HEK293T (cell line): Measurements from ENCODE around the gene SLC22A5.

Experiments used
- BHLHE40 ChIP-seq: fragments of 450-650 bp; IDR thresholded peaks from 2 replicates; pipeline ENCODE4 v1.6.1; 2016; ENCODE audit warnings: mild to moderate bottlenecking, moderate library complexity, borderline replicate concordance
- ELF4 ChIP-seq: fragments of 450-650 bp; IDR thresholded peaks from 2 replicates; pipeline ENCODE4 v1.6.1; 2017; ENCODE audit warnings: antibody characterized with exemption
- FOXK2 ChIP-seq: fragments of 450-650 bp; IDR thresholded peaks from 2 replicates; pipeline ENCODE4 v1.6.1; 2016; ENCODE audit warnings: mild to moderate bottlenecking
- PKNOX1 ChIP-seq: fragments of 450-650 bp; IDR thresholded peaks from 2 replicates; pipeline ENCODE4 v1.6.1; 2016
- SP1 ChIP-seq: fragments of 450-650 bp; IDR thresholded peaks from 2 replicates; pipeline ENCODE4 v1.6.1; 2017
- SUZ12 ChIP-seq: fragments of 450-650 bp; IDR thresholded peaks from 2 replicates; pipeline ENCODE4 v1.6.1; 2016; ENCODE audit warnings: mild to moderate bottlenecking
- ZNF384 ChIP-seq: fragments of 450-650 bp; IDR thresholded peaks from 2 replicates; pipeline ENCODE4 v1.6.1; 2016

DNA sequence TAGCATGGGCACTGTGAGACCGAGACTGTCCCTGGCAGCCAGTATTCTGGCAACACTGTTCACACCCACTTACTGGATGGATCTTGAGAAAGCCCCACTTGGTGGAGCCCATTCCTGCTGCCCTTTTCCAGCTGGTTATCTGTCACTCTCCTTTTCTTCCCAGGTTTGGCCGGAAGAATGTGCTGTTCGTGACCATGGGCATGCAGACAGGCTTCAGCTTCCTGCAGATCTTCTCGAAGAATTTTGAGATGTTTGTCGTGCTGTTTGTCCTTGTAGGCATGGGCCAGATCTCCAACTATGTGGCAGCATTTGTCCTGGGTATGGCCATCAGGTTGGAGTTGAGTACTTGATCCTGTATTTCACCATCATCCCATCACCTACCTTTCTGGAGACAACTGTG is 14.5 kb downstream of the SLC22A5 start:
- TF ChIP-seq SP1 = no peak
- no peak for TF ChIP-seq PKNOX1
- TF ChIP-seq SUZ12 = no peak
- no peak for TF ChIP-seq ZNF384
- TF ChIP-seq ELF4 = no peak
- no peak for TF ChIP-seq BHLHE40
- no peak for TF ChIP-seq FOXK2
